DOHH2 (cell line): ENCODE data around the gene PDCD2L.

Source experiments
- CTCF ChIP-seq: fragments of 200-600 bp; sonication (generic); IDR thresholded peaks from one replicate; pipeline ENCODE4 v1.5.1; 2014; ENCODE audit warnings: antibody characterized with exemption, mild to moderate bottlenecking, low read depth, low read length; ENCODE audit not compliant: poor library complexity, severe bottlenecking
- EZH2phosphoT487 ChIP-seq: fragments of 200-600 bp; sonication (generic); IDR thresholded peaks from 2 replicates; pipeline ENCODE4 v1.6.1; 2017; ENCODE audit warnings: borderline replicate concordance, mild to moderate bottlenecking, antibody characterized with exemption, low read length, moderate library complexity, mixed read lengths

GRCh38 chr19:34474233-34474989 lies 70.2 kb downstream of the PDCD2L start:
- TF ChIP-seq CTCF (no peak), EZH2phosphoT487 (no peak)
